Measurements from ENCODE around the gene MIA3.

MIA3 gene

DNA sequence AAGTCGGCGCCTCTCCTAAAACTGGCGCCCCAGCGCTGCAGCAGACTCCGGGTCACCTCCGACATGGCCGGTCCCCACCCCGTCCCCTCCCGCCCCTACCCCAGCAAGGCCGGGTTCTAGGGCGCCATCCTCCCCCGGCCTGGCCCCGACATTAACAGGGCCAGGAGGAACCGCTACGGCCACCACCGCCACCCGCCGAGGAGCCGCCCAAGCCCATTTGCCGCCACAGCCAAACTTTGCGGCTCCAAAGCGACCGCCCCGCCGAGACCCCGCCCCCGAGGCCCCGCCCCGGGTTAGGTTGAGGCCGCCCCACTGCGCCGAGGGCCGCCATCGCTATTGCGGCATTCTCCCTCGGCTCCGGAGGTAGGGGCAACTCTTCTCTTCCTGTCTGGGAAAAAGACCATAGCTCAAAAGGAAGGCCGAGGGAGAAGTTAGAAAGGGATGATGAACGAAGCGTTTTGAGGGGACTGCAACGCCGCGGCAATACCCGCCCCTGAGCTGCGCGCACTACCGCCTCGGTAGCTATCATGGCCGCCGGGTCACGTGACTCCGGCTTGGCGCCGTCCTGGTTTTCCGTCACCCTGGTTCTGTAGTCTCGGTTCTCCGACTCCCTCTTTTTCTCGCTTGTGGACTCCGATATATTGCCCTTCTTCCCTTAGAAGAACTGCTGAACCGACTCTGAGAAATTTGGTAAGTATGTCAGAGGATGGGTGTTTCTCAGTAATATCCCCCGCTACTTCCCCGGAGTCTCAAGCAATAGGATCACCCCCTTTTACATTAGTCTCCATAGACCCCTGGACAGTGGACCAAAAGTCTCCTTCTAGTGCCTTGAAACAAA is 94.6 kb downstream of the MIA3 start, which contains the start of the genes AIDA and BROX:
AIDA (minus strand) TSS at position 239 of the 838 bp plus-strand sequence; CDS start at position 65, 174 bp downstream.
BROX (plus strand) TSS at position 312 of the 838 bp plus-strand sequence. CDS start 3,136 bp downstream, outside the sequence.
- peak; percentile 90 for DNase-seq
- Histone ChIP-seq H3K27me3 (replicated peaks; ENCODE audit: insufficient read depth, low read length) (no peaks in the 10 kb centered on the region), H2AFZ (ENCODE audit: low read length) (peak within 1 kb of the TSS; percentile 93), H3K9ac (ENCODE audit: low read length) (peak within 1 kb of the TSS; percentile 89), H3K4me2 (ENCODE audit: low read depth, low read length) (peak within 1 kb of the TSS; percentile 63), H3K36me3 (replicated peaks; ENCODE audit: insufficient read depth, low read length) (no peaks in the 10 kb centered on the region), H3K4me1 (ENCODE audit: low read length) (peaks cover 3% of the 10 kb centered on the region), H4K20me1 (ENCODE audit: insufficient read depth, low read length) (no peaks in the 10 kb centered on the region), H3K4me3 (ENCODE audit: low read length) (peak within 1 kb of the TSS; percentile 85), H3K9me2 (replicated peaks; ENCODE audit: insufficient read depth, low read length) (no peaks in the 10 kb centered on the region), H3F3A (ENCODE audit: insufficient read depth, low read length) (peaks cover 22% of the 10 kb centered on the region), H3K27ac (ENCODE audit: low read length) (peak within 1 kb of the TSS; percentile 75), H3K9me3 (replicated peaks; ENCODE audit: insufficient read depth, low read length) (no peaks in the 10 kb centered on the region), H3K79me2 (ENCODE audit: low read length) (peaks cover 58% of the 10 kb centered on the region)
- TF ChIP-seq, protein P1, sequence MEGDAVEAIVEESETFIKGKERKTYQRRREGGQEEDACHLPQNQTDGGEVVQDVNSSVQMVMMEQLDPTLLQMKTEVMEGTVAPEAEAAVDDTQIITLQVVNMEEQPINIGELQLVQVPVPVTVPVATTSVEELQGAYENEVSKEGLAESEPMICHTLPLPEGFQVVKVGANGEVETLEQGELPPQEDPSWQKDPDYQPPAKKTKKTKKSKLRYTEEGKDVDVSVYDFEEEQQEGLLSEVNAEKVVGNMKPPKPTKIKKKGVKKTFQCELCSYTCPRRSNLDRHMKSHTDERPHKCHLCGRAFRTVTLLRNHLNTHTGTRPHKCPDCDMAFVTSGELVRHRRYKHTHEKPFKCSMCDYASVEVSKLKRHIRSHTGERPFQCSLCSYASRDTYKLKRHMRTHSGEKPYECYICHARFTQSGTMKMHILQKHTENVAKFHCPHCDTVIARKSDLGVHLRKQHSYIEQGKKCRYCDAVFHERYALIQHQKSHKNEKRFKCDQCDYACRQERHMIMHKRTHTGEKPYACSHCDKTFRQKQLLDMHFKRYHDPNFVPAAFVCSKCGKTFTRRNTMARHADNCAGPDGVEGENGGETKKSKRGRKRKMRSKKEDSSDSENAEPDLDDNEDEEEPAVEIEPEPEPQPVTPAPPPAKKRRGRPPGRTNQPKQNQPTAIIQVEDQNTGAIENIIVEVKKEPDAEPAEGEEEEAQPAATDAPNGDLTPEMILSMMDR (IDR thresholded peaks at IDR 0.05; ENCODE audit: low read length), result no peak
- no peak for TF ChIP-seq EZH2phosphoT487 (IDR thresholded peaks at IDR 0.05; ENCODE audit: low read length)
- no peak for TF ChIP-seq EZH2 (optimal IDR thresholded peaks at IDR 0.05; ENCODE audit: low read depth, low read length)

DNA sequence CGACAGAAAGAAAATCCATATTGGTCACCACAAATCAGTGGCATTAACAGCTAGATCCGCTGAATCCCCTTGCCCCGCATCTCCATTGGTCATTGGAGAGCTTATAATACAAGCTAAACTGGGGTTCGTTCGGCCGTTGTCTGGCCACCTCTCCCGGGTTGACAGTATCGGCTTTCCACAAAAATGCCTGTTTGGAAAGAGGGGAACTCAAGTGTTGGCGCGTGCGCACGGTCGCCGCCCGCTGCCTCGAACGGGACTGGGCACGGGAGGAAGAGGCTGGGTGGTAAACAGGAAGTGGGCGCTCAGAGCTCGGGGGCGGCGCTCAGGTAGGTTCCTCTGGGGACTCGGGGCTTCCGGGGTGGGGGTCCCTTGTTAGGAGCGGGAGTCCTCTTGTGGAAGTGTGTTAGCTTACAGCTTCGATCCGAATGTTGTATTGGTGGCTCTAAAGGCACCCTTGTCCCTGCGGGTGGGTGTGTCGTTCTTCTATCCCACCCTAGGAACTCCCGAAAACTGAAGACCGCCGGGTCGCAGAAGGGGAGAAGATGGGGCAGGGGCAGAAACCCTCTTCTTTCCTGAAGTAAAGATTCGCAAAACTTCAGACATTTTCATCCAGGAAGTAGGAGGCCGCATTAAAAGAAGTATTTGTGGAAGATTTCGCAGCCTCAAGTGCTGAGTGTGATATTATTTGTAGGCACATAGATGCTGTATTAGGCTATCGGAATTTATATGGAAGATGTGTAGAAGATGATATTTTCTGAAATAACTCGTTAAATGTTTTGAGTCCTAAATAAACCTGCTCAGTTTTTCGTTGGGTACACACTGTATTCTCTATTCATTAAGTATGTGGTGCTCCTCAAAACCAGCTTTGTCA is 95.4 kb downstream of the MIA3 start:
- Histone ChIP-seq H3K4me1 (ENCODE audit: low read length) (peaks cover 3% of the 10 kb centered on the region), H4K20me1 (ENCODE audit: insufficient read depth, low read length) (no peaks in the 10 kb centered on the region), H3K27me3 (replicated peaks; ENCODE audit: insufficient read depth, low read length) (no peaks in the 10 kb centered on the region), H3K4me2 (ENCODE audit: low read depth, low read length) (peak overlapping the region; percentile 57), H3F3A (ENCODE audit: insufficient read depth, low read length) (peaks cover 22% of the 10 kb centered on the region), H2AFZ (ENCODE audit: low read length) (peak overlapping the region; percentile 90), H3K9ac (ENCODE audit: low read length) (peak overlapping the region; percentile 89), H3K27ac (ENCODE audit: low read length) (peak overlapping the region; percentile 75), H3K36me3 (replicated peaks; ENCODE audit: insufficient read depth, low read length) (peaks cover 4% of the 10 kb centered on the region), H3K4me3 (ENCODE audit: low read length) (peak overlapping the region; percentile 85), H3K9me2 (replicated peaks; ENCODE audit: insufficient read depth, low read length) (no peaks in the 10 kb centered on the region), H3K79me2 (ENCODE audit: low read length) (peaks cover 52% of the 10 kb centered on the region), H3K9me3 (replicated peaks; ENCODE audit: insufficient read depth, low read length) (no peaks in the 10 kb centered on the region)
- peak; percentile 95 for DNase-seq
- no peak for TF ChIP-seq EZH2 (optimal IDR thresholded peaks at IDR 0.05; ENCODE audit: low read depth, low read length)
- TF ChIP-seq, protein P1 (IDR thresholded peaks at IDR 0.05; ENCODE audit: low read length), result no peak
- no peak for TF ChIP-seq EZH2phosphoT487 (IDR thresholded peaks at IDR 0.05; ENCODE audit: low read length)

DNA sequence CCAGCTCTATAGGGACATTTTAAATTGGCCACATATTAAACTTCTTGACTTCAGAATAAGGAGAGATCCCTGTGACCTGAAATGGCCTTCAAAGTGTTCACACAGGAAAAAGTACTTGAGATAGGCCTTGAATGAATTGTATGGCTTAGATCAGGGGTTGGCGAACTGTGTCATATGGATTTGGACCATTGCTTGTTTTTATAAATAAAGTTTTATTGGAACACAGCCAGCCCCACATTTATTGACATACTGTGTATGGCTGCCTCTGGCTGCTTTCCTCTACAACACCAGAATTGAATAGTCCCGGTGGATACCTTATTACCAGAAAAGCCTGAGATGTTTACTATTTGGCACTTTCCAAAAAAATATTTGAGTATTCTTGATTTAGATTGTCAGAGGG is 98.5 kb downstream of the MIA3 start:
- H3K27me3 ChIP-seq (replicated peaks; ENCODE audit: insufficient read depth, low read length), result no peaks in the 10 kb centered on the region
- no peaks in the 10 kb centered on the region for H3K9me3 ChIP-seq (replicated peaks; ENCODE audit: insufficient read depth, low read length)
- no peak overlapping the region for H3K27ac ChIP-seq (ENCODE audit: low read length)
- no peaks in the 10 kb centered on the region for H3K4me1 ChIP-seq (ENCODE audit: low read length)
- peaks cover 19% of the 10 kb centered on the region for H3F3A ChIP-seq (ENCODE audit: insufficient read depth, low read length)
- peaks cover 7% of the 10 kb centered on the region for H3K36me3 ChIP-seq (replicated peaks; ENCODE audit: insufficient read depth, low read length)
- H4K20me1 ChIP-seq (ENCODE audit: insufficient read depth, low read length), result no peaks in the 10 kb centered on the region
- no peak overlapping the region for H3K4me3 ChIP-seq (ENCODE audit: low read length)
- no peaks in the 10 kb centered on the region for H3K9me2 ChIP-seq (replicated peaks; ENCODE audit: insufficient read depth, low read length)
- H3K9ac ChIP-seq (ENCODE audit: low read length), result no peak overlapping the region
- no peak overlapping the region for H2AFZ ChIP-seq (ENCODE audit: low read length)
- peaks cover 24% of the 10 kb centered on the region for H3K79me2 ChIP-seq (ENCODE audit: low read length)
- H3K4me2 ChIP-seq (ENCODE audit: low read depth, low read length), result no peak overlapping the region
- no peak for TF ChIP-seq EZH2 (optimal IDR thresholded peaks at IDR 0.05; ENCODE audit: low read depth, low read length)
- TF ChIP-seq EZH2phosphoT487 (IDR thresholded peaks at IDR 0.05; ENCODE audit: low read length), result no peak
- TF ChIP-seq, protein P1 (IDR thresholded peaks at IDR 0.05; ENCODE audit: low read length), result no peak
- DNase-seq, result no peak

Data from MM.1S (cell line).